ENCODE results near the gene SNTB2.
"Not testable (repeated sequence)": the region's sequence is repeated elsewhere in the genome, so short reads cannot be mapped to it uniquely, and the experiment has no call there.

Gene SNTB2

GRCh38 chr16:69294051-69294450, 107.1 kb downstream of the SNTB2 start:
- no peak for DNase-seq

- DNase-seq: not testable (repeated sequence)
These were observed 109.8 kb downstream of the SNTB2 start for GRCh38 chr16:69296771-69297170.

- DNase-seq: no peak
These were observed 111.3 kb downstream of the SNTB2 start for GRCh38 chr16:69298261-69298660.

GRCh38 chr16:69301187-69301586, 114.2 kb downstream of the SNTB2 start:
- DNase-seq: no peak

- no peak for DNase-seq
These were observed 114.9 kb downstream of the SNTB2 start for GRCh38 chr16:69301861-69302260.

- no peak for DNase-seq
These were observed 115.3 kb downstream of the SNTB2 start for GRCh38 chr16:69302301-69302700.

GRCh38 chr16:69306031-69306430, 119.1 kb downstream of the SNTB2 start:
- no peak for DNase-seq

- DNase-seq: no peak
These were observed 120.1 kb downstream of the SNTB2 start for GRCh38 chr16:69307091-69307490.

- DNase-seq: no peak
These were observed 120.9 kb downstream of the SNTB2 start for GRCh38 chr16:69307856-69308255.

- DNase-seq: no peak
These were observed 122.4 kb downstream of the SNTB2 start for GRCh38 chr16:69309316-69309715.

- DNase-seq: peak; percentile 99
These were observed 123.9 kb downstream of the SNTB2 start, which contains the start of gene VPS4A for GRCh38 chr16:69310653-69311532. Gene VPS4A, plus strand, starts transcription at chr16:69311350. Its CDS starts 162 bp downstream, at chr16:69311512.

- DNase-seq: peak; percentile 21
These were observed 124.8 kb downstream of the SNTB2 start for GRCh38 chr16:69311533-69312387.

GRCh38 chr16:69313469-69313868, 126.5 kb downstream of the SNTB2 start:
- no peak for DNase-seq

- DNase-seq: no peak
These were observed 127.6 kb downstream of the SNTB2 start for GRCh38 chr16:69314534-69314933.

- DNase-seq: no peak
These were observed 128.7 kb downstream of the SNTB2 start for GRCh38 chr16:69315486-69316311.

GRCh38 chr16:69316595-69317034, 129.7 kb downstream of the SNTB2 start:
- DNase-seq: no peak

GRCh38 chr16:69318177-69318910, 131.4 kb downstream of the SNTB2 start:
- DNase-seq: no peak

GRCh38 chr16:69318911-69319289, 131.9 kb downstream of the SNTB2 start:
- DNase-seq: no peak

- DNase-seq: no peak
These were observed 132.4 kb downstream of the SNTB2 start for GRCh38 chr16:69319381-69319780.

- DNase-seq: no peak
These were observed 133.1 kb downstream of the SNTB2 start for GRCh38 chr16:69319826-69320739.

GRCh38 chr16:69320740-69321073, 133.7 kb downstream of the SNTB2 start:
- no peak for DNase-seq
